Measurements from ENCODE around the gene COPS8.

DNA sequence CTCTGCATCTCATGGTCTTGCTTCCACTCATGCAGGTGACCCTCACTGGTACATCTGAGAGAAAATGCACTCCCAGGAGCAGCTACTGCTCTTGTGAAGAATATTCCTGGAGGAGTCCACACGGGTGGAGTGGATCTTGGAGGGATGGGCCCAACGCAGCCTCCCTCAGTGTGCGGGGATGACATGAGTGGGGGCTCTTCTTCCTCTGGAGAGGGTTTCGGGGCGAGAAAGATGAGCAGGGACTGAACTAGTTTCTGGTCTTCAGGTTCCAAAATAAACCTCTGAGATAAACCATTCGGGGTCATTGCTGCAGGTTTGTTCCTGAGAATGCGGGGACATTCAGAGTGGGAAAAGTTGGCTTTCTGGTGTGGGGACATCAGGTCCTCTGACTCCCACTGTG lies 39.1 kb downstream of the COPS8 start:
- TF ChIP-seq CTCF (IDR thresholded peaks at IDR 0.05): no peak
- no peak for TF ChIP-seq POLR2A (IDR thresholded peaks at IDR 0.05)

Data from testis (tissue), 2 donors.